NB4 (cell line): ENCODE data around the gene ANKH.

ENCODE experiments used
- MYC ChIP-seq: IDR thresholded peaks from 2 replicates; pipeline ENCODE4 v1.6.1; 2011; ENCODE audit warnings: low read depth, low read length
- POLR2A ChIP-seq: IDR thresholded peaks from 2 replicates; pipeline ENCODE4 v1.6.1; 2011; ENCODE audit warnings: mild to moderate bottlenecking; ENCODE audit not compliant: insufficient read length; ENCODE audit errors: extremely low read depth
- TF ChIP-seq, protein P1 (sequence below): IDR thresholded peaks from one replicate; pipeline ENCODE4 v1.5.1; 2012; ENCODE audit warnings: low read depth, low read length
- TF ChIP-seq, protein P2 (sequence below): IDR thresholded peaks from 2 replicates; pipeline ENCODE4 v1.6.1; 2011; ENCODE audit warnings: low read depth, low read length

DNA sequence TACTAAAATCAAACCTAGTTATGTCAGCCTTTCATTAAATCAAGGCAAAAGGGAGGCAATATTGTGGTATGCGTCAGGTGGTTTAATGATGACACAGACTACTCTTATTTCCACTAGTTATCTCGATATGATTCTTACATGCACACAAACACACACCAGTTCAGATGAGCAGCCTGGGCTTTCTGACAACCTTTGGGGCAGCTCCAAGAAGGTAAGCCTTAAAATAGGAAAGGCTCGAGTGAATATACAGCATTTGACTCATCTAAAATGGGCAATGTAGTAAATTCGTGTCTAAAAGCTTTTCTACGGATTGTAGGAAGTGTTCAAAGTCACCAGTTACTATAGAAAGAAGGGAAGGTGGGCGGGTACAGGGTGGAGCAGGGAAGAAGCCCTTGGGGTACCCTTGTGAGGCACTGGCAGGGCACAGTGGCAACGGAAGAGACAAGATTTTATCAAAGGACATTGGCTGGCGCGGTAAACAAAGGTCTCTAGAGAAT, 1.9 kb downstream of the ANKH start:
- TF ChIP-seq POLR2A (no peak), MYC (no peak)
- TF ChIP-seq, protein P1, sequence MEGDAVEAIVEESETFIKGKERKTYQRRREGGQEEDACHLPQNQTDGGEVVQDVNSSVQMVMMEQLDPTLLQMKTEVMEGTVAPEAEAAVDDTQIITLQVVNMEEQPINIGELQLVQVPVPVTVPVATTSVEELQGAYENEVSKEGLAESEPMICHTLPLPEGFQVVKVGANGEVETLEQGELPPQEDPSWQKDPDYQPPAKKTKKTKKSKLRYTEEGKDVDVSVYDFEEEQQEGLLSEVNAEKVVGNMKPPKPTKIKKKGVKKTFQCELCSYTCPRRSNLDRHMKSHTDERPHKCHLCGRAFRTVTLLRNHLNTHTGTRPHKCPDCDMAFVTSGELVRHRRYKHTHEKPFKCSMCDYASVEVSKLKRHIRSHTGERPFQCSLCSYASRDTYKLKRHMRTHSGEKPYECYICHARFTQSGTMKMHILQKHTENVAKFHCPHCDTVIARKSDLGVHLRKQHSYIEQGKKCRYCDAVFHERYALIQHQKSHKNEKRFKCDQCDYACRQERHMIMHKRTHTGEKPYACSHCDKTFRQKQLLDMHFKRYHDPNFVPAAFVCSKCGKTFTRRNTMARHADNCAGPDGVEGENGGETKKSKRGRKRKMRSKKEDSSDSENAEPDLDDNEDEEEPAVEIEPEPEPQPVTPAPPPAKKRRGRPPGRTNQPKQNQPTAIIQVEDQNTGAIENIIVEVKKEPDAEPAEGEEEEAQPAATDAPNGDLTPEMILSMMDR: no peak
- TF ChIP-seq, protein P2, sequence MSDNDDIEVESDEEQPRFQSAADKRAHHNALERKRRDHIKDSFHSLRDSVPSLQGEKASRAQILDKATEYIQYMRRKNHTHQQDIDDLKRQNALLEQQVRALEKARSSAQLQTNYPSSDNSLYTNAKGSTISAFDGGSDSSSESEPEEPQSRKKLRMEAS: no peak
